ENCODE measurements around the gene RCC2.
"Not testable (repeated sequence)": the region's sequence is repeated elsewhere in the genome, so short reads cannot be mapped to it uniquely, and the experiment has no call there.

The RCC2 gene

GRCh38 chr1:17468357-17469265 is 29.1 kb upstream of the RCC2 start:
- H3K27ac ChIP-seq (ENCODE audit: low read depth, low read length); H3K9me3 ChIP-seq (ENCODE audit: control insufficient read depth in 1 of 2, low read length in 2 of 2); H3K4me1 ChIP-seq (ENCODE audit: control insufficient read depth in 1 of 2, insufficient read depth in 2 of 2, low read length in 2 of 2); H3K27me3 ChIP-seq (ENCODE audit: control insufficient read depth in 1 of 2, insufficient read depth in 2 of 2, low read length in 2 of 2); H3K36me3 ChIP-seq (ENCODE audit: control insufficient read depth in 1 of 2, insufficient read depth in 2 of 2, low read length in 2 of 2); H3K4me3 ChIP-seq (ENCODE audit: low read depth in 1 of 2, low read length in 2 of 2); H3K9ac ChIP-seq (ENCODE audit: low read depth in 1 of 2, low read length in 2 of 2): not testable (repeated sequence)

GRCh38 chr1:17466359-17466758 is 26.9 kb upstream of the RCC2 start:
- Histone ChIP-seq H3K27me3 (ENCODE audit: control insufficient read depth in 1 of 2, insufficient read depth in 2 of 2, low read length in 2 of 2) (no peaks in the 10 kb centered on the region), H3K4me1 (ENCODE audit: control insufficient read depth in 1 of 2, insufficient read depth in 2 of 2, low read length in 2 of 2) (no peaks in the 10 kb centered on the region), H3K27ac (ENCODE audit: low read depth, low read length) (no peak overlapping the region), H3K4me3 (ENCODE audit: low read depth in 1 of 2, low read length in 2 of 2) (no peak overlapping the region), H3K9me3 (ENCODE audit: control insufficient read depth in 1 of 2, low read length in 2 of 2) (no peaks in the 10 kb centered on the region), H3K9ac (ENCODE audit: low read depth in 1 of 2, low read length in 2 of 2) (no peak overlapping the region), H3K36me3 (ENCODE audit: control insufficient read depth in 1 of 2, insufficient read depth in 2 of 2, low read length in 2 of 2) (no peaks in the 10 kb centered on the region)

GRCh38 chr1:17465228-17465627 is 25.8 kb upstream of the RCC2 start:
- Histone ChIP-seq H3K36me3 (ENCODE audit: control insufficient read depth in 1 of 2, insufficient read depth in 2 of 2, low read length in 2 of 2) (no peaks in the 10 kb centered on the region), H3K9ac (ENCODE audit: low read depth in 1 of 2, low read length in 2 of 2) (no peak overlapping the region), H3K27ac (ENCODE audit: low read depth, low read length) (no peak overlapping the region), H3K4me1 (ENCODE audit: control insufficient read depth in 1 of 2, insufficient read depth in 2 of 2, low read length in 2 of 2) (no peaks in the 10 kb centered on the region), H3K4me3 (ENCODE audit: low read depth in 1 of 2, low read length in 2 of 2) (no peak overlapping the region), H3K27me3 (ENCODE audit: control insufficient read depth in 1 of 2, insufficient read depth in 2 of 2, low read length in 2 of 2) (no peaks in the 10 kb centered on the region), H3K9me3 (ENCODE audit: control insufficient read depth in 1 of 2, low read length in 2 of 2) (no peaks in the 10 kb centered on the region)

GRCh38 chr1:17463991-17464390 is 24.5 kb upstream of the RCC2 start:
- Histone ChIP-seq H3K4me3 (ENCODE audit: low read depth in 1 of 2, low read length in 2 of 2) (no peak overlapping the region), H3K36me3 (ENCODE audit: control insufficient read depth in 1 of 2, insufficient read depth in 2 of 2, low read length in 2 of 2) (no peaks in the 10 kb centered on the region), H3K9me3 (ENCODE audit: control insufficient read depth in 1 of 2, low read length in 2 of 2) (no peaks in the 10 kb centered on the region), H3K27ac (ENCODE audit: low read depth, low read length) (no peak overlapping the region), H3K9ac (ENCODE audit: low read depth in 1 of 2, low read length in 2 of 2) (no peak overlapping the region), H3K4me1 (ENCODE audit: control insufficient read depth in 1 of 2, insufficient read depth in 2 of 2, low read length in 2 of 2) (no peaks in the 10 kb centered on the region), H3K27me3 (ENCODE audit: control insufficient read depth in 1 of 2, insufficient read depth in 2 of 2, low read length in 2 of 2) (no peaks in the 10 kb centered on the region)

- no peak overlapping the region for H3K27ac ChIP-seq (ENCODE audit: low read depth, low read length)
- no peak overlapping the region for H3K4me3 ChIP-seq (ENCODE audit: low read depth in 1 of 2, low read length in 2 of 2)
- H3K9ac ChIP-seq (ENCODE audit: low read depth in 1 of 2, low read length in 2 of 2), result no peak overlapping the region
- H3K36me3 ChIP-seq (ENCODE audit: control insufficient read depth in 1 of 2, insufficient read depth in 2 of 2, low read length in 2 of 2), result no peaks in the 10 kb centered on the region
- no peaks in the 10 kb centered on the region for H3K27me3 ChIP-seq (ENCODE audit: control insufficient read depth in 1 of 2, insufficient read depth in 2 of 2, low read length in 2 of 2)
- H3K9me3 ChIP-seq (ENCODE audit: control insufficient read depth in 1 of 2, low read length in 2 of 2), result no peaks in the 10 kb centered on the region
- no peaks in the 10 kb centered on the region for H3K4me1 ChIP-seq (ENCODE audit: control insufficient read depth in 1 of 2, insufficient read depth in 2 of 2, low read length in 2 of 2)
Measured at GRCh38 chr1:17462669-17463068, 23.2 kb upstream of the RCC2 start.

GRCh38 chr1:17460219-17460618 is 20.7 kb upstream of the RCC2 start:
- Histone ChIP-seq H3K27me3 (ENCODE audit: control insufficient read depth in 1 of 2, insufficient read depth in 2 of 2, low read length in 2 of 2) (no peaks in the 10 kb centered on the region), H3K9ac (ENCODE audit: low read depth in 1 of 2, low read length in 2 of 2) (no peak overlapping the region), H3K4me1 (ENCODE audit: control insufficient read depth in 1 of 2, insufficient read depth in 2 of 2, low read length in 2 of 2) (no peaks in the 10 kb centered on the region), H3K4me3 (ENCODE audit: low read depth in 1 of 2, low read length in 2 of 2) (no peak overlapping the region), H3K36me3 (ENCODE audit: control insufficient read depth in 1 of 2, insufficient read depth in 2 of 2, low read length in 2 of 2) (no peaks in the 10 kb centered on the region), H3K9me3 (ENCODE audit: control insufficient read depth in 1 of 2, low read length in 2 of 2) (no peaks in the 10 kb centered on the region), H3K27ac (ENCODE audit: low read depth, low read length) (no peak overlapping the region)

GRCh38 chr1:17458794-17459193 is 19.3 kb upstream of the RCC2 start:
- Histone ChIP-seq H3K27me3 (ENCODE audit: control insufficient read depth in 1 of 2, insufficient read depth in 2 of 2, low read length in 2 of 2) (no peaks in the 10 kb centered on the region), H3K4me1 (ENCODE audit: control insufficient read depth in 1 of 2, insufficient read depth in 2 of 2, low read length in 2 of 2) (no peaks in the 10 kb centered on the region), H3K27ac (ENCODE audit: low read depth, low read length) (no peak overlapping the region), H3K9ac (ENCODE audit: low read depth in 1 of 2, low read length in 2 of 2) (no peak overlapping the region), H3K36me3 (ENCODE audit: control insufficient read depth in 1 of 2, insufficient read depth in 2 of 2, low read length in 2 of 2) (no peaks in the 10 kb centered on the region), H3K4me3 (ENCODE audit: low read depth in 1 of 2, low read length in 2 of 2) (no peak overlapping the region), H3K9me3 (ENCODE audit: control insufficient read depth in 1 of 2, low read length in 2 of 2) (no peaks in the 10 kb centered on the region)

- Histone ChIP-seq H3K9ac (ENCODE audit: low read depth in 1 of 2, low read length in 2 of 2) (no peak overlapping the region), H3K27ac (ENCODE audit: low read depth, low read length) (no peak overlapping the region), H3K27me3 (ENCODE audit: control insufficient read depth in 1 of 2, insufficient read depth in 2 of 2, low read length in 2 of 2) (no peaks in the 10 kb centered on the region), H3K9me3 (ENCODE audit: control insufficient read depth in 1 of 2, low read length in 2 of 2) (no peaks in the 10 kb centered on the region), H3K4me1 (ENCODE audit: control insufficient read depth in 1 of 2, insufficient read depth in 2 of 2, low read length in 2 of 2) (no peaks in the 10 kb centered on the region), H3K4me3 (ENCODE audit: low read depth in 1 of 2, low read length in 2 of 2) (no peak overlapping the region), H3K36me3 (ENCODE audit: control insufficient read depth in 1 of 2, insufficient read depth in 2 of 2, low read length in 2 of 2) (no peaks in the 10 kb centered on the region)
Measured at GRCh38 chr1:17452686-17453085, 13.2 kb upstream of the RCC2 start.

- H3K9me3 ChIP-seq (ENCODE audit: control insufficient read depth in 1 of 2, low read length in 2 of 2); H3K27ac ChIP-seq (ENCODE audit: low read depth, low read length): not testable (repeated sequence)
Measured at GRCh38 chr1:17452203-17452602, 12.7 kb upstream of the RCC2 start.

GRCh38 chr1:17451731-17452130 is 12.3 kb upstream of the RCC2 start:
- Histone ChIP-seq H3K36me3 (ENCODE audit: control insufficient read depth in 1 of 2, insufficient read depth in 2 of 2, low read length in 2 of 2) (no peaks in the 10 kb centered on the region), H3K4me3 (ENCODE audit: low read depth in 1 of 2, low read length in 2 of 2) (no peak overlapping the region), H3K9me3 (ENCODE audit: control insufficient read depth in 1 of 2, low read length in 2 of 2) (no peaks in the 10 kb centered on the region), H3K4me1 (ENCODE audit: control insufficient read depth in 1 of 2, insufficient read depth in 2 of 2, low read length in 2 of 2) (no peaks in the 10 kb centered on the region), H3K27me3 (ENCODE audit: control insufficient read depth in 1 of 2, insufficient read depth in 2 of 2, low read length in 2 of 2) (no peaks in the 10 kb centered on the region), H3K27ac (ENCODE audit: low read depth, low read length) (no peak overlapping the region), H3K9ac (ENCODE audit: low read depth in 1 of 2, low read length in 2 of 2) (no peak overlapping the region)

More at GRCh38 chr1:17452203-17452602, 12.7 kb upstream of the RCC2 start:
- not testable (repeated sequence) for H3K4me3 ChIP-seq (ENCODE audit: low read depth in 1 of 2, low read length in 2 of 2); H3K36me3 ChIP-seq (ENCODE audit: control insufficient read depth in 1 of 2, insufficient read depth in 2 of 2, low read length in 2 of 2); H3K27me3 ChIP-seq (ENCODE audit: control insufficient read depth in 1 of 2, insufficient read depth in 2 of 2, low read length in 2 of 2); H3K9ac ChIP-seq (ENCODE audit: low read depth in 1 of 2, low read length in 2 of 2); H3K4me1 ChIP-seq (ENCODE audit: control insufficient read depth in 1 of 2, insufficient read depth in 2 of 2, low read length in 2 of 2)
